ENCODE results near the gene CDCA4.
"Not testable (repeated sequence)": the region's sequence is repeated elsewhere in the genome, so short reads cannot be mapped to it uniquely, and the experiment has no call there.

CDCA4 gene

DNA sequence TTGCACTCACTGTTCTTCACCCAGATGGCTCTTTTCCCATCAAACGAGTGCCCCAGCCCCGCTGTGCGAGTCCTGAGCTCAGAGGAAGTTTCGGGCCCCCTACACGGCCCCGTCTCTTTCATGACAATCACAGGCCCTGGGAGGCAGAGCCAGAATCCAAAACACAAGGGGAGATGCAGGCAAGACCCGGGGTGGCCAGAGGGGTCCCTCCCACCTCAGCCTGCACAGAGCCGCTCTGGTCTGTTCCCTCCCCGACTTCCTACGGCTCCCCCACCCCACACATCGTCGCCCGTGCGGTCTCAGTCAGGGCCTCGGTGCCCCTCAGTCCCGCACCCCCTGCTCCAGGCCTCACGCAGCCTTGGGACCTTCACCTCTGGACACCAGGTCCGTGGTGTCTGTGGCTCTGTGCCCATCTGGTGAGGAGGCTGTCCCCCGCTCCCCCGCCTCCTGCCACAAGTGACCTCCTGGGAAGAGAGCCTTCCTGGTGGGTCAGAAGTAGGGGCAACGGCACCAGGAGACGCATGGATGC lies 35.5 kb upstream of the CDCA4 start:
- no peak for DNase-seq

DNA sequence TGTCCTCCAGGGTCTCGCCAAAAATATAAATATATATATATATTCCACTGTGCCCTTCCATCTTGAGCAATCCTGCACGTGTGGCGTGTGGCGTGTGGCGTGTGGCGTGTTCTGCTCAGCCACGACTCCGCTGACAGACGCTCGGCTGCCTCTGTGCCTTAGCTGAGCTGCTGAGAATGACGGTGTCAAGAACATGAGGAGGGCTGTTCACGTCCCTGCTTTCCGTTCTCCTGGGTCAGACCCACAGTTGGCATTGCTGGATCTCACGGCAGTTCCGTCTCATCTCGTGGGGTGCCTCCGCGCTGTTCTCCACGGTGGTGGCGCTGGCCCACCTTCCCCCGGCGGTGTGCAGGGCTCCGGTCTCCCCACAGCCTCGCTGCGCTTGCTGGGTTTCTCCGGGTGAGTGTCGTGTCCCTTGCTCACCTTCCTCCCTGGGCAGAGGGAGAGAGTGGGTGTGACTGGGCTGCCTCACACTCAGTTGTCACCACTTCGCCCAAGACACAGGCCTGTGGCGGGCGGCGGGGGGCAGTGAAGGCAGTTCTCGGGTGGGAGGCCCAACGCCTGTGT lies 34.9 kb upstream of the CDCA4 start:
- no peak for DNase-seq

DNA sequence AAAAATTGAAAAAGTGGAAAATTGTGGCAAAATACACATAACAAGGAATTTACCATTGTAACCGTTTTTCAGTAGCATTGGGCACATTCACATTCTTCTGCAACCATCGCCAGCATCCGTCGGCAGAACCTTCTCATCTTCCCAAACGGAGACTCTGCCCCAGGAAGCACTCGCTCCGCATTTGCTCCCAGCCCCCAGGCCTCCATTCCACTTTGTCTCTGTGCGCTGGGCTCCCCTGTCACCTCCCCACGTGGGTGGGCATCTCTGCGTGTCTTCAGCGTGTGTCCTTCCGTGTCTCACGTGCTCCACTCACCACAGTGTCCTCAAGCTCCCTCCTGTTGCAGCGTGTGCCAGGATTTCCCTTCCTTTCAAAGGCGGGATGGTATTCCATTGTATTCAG lies 34.5 kb upstream of the CDCA4 start:
- no peak for DNase-seq

DNA sequence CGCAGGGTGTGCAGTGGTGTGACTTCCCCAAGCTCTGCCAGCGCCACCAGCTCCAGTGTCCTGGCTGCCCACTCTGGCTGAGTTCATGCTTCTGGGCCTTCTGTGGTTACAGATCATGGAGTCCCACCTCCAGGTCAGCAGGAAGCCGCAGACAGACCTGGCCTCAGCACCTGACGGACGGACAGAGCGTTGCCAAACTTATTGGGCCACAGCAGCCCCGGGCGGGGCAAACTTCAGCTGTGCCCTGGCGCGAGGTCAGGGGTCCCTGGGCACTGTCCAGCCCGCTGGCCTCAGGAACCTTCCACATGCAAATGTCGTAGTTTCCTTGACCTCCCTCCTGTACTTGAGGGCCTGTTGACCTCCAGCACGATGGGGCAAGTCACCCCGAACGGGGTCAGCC lies 33.1 kb upstream of the CDCA4 start:
- no peak for DNase-seq

DNA sequence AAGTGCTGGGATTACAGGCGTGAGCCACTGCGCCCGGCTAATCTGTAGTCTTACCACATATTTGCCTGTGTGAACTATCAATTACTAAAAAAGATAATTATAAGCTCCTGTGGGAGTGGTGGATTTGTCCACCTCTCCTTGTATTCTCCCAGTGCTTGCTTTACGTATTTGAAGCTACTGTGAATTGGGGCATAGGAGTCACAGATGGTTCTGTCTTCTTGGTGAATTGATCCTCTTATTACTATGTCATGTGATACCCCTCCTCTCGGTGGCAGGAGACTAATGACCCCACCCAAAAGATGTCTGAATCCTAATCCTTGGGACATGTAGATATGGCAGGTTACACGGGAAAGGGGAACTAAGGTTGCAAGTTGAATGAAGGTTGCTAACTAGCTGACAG lies 32.5 kb upstream of the CDCA4 start:
- no peak for DNase-seq

DNA sequence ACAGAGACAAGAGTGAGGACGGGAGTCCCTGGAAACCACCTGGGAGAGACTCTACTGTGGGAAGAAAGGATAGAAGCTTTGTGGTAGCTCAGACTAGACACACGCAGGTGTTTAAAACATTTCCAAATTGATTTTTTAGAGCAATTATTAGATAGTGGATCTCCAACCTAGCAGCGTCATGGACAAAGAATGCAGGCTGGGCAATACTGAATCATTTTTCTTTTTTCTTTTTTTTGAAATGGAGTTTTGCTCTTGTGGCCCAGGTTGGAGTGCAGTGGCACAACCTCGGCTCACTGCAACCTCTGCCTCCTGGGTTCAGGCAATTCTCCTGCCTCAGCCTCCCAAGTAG lies 31.2 kb upstream of the CDCA4 start:
- no peak for DNase-seq

DNA sequence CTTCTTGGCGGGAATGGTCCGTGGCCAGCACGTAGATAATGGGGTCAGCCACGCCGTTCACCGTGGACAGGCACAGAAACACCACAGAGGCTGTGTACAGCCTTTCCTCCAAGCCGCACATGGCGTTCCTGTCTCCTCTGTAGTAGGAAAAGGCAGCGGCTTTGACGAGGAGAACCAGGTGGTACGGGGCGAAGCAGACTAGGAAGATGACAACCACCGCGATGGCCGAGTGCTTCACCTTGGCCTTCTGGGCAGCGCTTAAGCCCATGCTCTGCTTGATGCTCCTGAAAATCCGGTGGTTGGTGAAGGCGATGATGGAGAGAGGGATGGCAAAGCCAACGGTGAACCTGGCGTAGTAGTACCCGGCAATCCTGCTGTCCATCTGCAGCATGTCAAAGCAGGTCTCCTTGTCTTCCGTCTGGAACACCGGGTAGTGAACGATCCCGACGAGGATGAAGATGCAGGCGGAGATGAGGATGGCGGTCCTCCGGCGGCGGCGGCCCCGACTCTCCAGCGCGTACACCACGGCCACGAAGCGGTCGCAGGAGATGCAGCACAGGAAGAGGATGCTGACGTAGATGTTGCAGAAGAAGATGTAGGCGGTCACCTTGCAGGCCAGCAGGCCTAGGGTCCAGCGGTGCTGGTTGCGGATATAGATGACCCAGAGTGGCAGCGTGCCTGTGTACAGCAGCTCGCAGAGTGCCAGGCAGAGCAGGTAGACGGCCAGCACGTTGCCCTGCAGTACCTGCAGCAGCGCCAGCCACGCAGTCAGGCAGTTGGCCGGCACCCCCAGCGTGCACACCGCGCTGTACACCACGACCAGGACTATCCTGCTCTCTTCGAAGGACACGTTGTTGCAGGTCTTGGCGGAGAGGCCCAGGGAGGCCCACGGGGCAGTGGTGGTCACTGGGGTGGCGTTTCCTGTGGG lies 30.6 kb upstream of the CDCA4 start:
- no peak for DNase-seq

DNA sequence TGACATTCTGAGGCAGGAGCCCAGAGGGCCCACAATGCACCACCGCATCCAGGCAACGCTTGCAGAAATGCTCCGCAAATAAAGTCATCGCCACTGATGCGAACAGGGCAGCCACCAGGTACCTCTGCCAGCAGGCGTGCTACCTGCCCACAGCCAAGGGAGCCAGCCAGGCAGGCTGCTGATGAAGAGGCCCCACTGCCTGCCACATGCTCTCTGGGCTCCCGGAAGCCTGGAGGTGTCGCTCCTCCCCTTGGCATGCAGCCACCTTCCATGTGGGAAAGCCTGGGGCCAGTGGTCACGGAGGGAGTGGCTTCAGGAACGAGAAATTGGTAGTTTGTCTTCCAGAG lies 29.6 kb upstream of the CDCA4 start:
- DNase-seq: no peak

DNA sequence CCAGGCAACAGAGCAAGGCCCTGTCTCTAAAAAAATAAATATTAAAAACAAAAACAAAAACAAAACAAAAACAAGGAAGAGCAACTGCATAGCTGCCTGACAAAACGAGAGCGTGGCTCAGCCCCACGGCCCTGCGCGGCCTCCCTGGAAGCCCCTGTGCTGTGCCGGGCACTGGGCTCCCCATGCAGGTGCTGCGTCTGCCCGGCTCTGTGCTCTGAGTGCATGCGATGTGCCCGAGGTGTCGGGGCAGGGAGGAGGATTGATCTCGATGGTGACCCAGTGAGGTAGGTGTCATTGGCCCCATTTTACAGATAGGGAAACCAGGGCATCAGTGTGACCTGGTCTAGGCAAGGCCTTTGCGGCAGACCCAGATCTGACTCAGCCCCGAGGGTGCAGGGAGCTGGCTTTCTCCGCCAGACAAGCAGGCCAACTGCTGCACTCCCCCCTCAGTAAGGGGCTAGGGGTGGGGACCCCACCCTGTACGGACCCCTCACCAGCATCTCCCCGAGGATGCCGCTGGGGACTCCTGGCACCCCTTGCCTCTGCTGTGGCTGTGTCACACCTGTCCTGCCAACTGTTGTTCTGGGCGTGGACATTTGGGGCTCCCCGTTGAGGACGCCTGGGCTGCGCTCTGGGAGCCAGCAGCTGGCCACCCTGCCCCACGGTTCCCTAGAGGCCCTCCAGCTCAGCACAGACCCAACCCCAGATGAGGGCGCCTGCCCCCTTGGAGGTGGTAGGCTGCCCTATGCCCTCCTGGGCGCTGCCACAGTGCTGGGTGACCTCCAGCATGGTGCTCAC lies 29.1 kb upstream of the CDCA4 start:
- DNase-seq: no peak

DNA sequence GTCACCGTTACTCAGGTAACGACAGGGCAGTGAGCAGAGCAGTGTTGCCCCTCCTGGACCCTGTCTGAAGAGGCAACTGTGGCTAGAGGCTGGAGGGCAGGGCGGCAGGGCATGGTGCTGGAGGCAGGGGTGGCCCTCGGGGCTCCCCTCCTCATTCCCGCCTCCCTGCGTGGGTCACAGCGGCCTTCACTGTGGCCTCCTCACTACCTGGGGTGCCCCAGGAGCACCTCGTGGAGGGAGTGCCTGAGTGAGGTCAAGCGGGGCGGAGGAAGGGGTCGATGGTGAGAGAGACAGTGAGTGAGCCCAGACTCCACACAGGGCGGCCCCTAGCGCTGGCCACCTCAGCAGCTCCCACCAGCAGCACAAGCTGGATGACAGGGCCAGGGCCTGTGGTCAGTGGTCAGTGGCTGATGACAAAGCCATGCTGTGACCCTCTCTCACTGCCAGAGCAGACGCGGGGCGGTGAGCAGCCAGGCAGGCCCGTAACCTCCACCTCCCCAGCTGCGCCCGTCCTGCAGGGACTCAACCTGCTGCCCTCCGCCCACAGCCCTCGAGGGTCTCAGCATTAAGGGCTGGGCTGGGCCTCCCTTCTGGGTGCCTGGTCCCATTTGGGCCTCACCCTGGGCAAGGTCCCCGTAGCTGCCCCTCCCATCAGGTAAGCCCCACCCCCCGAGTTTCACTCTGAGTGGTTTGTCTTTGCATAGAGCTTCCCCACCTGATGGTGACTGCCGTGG lies 26.6 kb upstream of the CDCA4 start:
- no peak for DNase-seq

DNA sequence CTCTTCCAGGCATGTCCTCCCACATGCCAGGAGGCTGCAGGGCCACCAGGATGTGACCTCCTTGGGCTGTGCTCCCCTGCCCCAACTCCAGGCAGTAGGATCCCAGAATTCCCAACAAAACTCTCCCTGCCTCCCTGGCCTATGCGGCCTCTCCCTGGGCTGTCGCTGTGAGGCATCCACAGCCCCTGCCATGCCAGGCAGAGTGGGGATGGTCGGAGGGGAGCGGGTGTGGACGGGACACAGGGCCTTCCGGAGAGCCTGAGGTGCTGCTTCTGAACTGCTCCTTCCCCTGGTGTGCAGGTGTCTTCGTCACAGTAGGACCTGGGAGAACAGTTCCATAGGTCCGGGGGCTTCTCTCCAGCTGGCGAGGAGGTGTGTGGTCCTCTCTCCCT lies 26.0 kb upstream of the CDCA4 start:
- no peak for DNase-seq

DNA sequence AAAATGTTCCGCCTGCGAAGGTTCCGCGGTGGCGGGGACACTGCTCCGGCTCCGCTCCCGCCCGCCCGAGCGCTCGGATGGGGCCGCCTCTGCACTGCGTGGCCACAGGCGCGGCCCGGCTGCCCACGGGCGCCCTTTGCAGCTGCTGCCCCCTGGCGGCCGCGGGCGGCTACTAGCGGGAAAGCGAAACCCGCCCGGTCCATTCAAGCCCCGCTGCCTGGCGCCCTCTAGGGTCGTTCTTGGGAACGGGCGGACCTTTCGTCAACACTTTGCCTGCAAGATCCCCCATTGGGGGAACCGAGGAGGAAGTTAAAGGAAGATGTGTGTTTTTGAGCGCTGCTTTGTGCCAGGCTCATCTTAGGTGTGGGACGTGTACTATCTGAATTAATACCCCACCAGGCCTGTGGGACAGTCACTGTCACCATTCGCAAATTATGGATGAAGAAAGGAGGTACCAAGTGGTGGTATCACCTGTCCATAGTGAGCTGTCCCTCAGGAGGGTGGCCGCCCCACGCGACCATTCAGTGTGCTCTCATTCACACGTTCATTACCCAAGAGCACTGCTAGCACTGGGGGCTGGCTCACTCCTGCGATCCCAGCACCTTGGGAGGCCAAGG lies 24.9 kb upstream of the CDCA4 start:
- DNase-seq: peak; percentile 93

DNA sequence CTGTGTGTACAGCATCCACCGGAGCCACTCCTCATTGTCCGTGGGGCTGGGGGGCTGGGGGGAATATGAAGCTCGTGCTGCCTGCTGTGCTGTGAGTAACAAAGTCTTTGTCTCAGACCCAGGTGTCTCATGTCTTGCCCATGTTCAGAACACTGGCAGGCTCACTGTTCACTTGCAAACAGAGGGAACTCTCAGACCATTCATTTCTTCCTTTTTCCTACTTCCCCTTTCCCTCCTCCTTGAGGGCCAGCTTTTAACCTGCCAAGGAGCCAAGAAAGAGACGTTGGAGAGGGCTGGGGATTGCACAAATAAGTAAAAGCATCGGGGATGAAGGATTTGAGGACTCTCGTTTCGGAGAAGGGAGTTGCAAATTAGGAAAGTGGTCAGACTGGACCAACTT lies 22.8 kb upstream of the CDCA4 start:
- no peak for DNase-seq

DNA sequence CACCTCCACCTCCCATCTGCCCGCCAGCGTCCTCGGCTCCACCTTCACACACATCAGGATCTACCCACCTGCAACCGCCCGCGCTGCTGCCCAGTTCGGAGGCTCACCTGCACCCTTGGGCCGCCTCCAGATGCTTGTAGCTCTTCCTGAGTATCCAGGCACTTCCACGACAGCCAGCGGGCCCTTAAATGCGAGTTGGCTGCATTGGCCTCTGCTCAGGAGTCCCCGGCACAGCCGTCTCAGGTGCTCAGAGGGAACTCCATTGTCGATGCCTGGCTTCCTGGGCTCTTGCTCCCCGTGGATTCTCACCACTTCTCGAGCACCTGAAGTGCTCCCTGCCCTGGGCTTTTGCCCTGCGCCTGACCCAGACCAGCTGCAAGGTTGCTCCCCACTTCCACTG lies 21.9 kb upstream of the CDCA4 start:
- DNase-seq: no peak

DNA sequence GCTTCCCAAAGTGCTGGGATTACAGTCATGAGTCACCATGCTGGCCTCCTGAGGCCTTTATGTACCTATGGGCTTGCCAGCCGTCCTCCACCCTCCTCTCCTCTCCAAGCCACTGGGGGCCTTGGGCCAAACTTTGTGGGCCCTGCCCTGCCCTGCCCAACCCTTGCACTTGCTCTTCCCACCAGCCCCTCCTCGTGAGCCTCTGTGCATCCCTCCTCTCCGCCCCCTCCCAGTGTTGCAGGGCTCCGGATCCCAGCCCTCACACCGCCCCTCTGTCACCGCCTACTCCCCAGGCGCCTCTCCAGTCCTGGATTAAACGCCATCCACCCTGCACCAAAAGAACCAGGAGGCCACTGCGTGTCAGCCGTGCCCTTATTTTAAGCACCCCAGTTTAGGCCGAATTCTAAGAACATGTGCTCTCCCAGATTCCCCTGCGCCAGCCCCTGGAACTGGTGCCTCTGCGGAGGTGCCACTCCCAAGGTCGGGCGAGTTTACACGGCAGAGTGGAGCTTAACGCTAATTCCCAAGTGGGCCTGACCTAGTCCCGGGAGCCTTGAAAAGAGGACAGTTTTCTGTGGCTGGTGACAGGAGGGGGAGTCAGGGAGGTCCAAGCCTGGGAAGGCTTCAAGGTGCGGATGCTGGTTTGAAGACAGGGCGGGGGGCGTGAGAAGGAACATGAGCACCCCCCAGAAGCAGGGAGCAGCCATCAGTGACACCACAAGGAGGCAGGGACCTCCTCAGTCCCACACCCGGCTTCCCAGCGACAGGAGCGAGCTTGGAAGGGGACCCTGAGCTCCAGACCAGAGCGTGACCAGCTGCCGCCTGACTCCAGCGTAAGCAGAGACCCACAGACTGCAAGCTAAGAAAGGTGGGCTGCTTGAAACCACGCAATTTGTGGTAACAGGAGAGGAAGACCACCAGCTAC lies 21.2 kb upstream of the CDCA4 start:
- DNase-seq: no peak

DNA sequence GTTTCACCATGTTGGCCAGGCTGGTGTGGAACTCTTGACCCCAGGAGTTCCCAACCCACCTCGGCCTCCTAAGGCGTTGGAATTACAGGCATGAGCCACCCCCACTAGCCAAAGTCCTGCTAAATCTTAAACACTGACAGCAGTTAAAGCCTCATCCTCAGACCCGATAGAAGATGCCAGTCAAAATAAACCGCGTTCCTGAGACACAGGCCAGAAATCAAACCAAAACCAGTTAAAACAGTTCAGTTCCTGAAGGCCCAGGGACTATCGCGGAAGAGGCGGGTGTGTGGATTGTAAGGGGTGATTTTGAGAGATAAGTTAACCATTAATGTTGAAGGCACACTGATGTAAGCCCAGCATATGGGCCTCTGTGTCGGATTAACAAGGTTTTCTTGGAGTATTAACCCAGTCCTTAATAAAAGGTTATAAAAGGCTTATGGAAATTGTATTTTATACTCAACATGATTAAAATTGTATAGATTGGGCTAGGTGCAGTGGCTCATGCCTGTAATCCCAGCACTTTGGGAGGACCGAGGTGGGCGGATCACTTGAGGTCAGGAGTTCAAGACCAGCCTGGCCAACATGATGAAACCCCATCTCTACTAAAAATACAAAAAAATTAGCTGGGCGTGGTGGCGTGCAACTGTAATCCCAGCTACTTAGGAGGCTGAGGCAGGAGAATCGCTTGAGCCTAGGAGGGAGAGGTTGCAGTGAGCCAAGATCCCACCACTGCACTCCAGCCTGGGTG lies 18.7 kb upstream of the CDCA4 start:
- DNase-seq: no peak

DNA sequence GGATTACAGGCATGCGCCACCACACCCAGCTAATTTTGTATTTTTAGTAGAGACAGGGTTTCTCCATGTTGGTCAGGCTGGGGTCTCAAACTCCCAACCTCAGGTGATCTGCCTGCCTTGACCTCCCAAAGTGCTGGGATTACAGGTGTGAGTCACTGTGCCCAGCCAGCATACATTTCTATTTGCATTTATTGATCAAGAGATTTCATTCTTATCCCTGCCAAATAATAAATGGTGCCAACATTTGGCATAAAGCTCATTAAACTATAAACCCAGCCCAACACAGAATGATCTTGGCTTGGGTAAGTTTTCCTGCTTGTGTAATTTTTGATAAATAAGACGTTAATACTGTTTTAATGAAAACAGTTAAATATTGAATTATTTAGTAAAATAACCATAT lies 14.7 kb upstream of the CDCA4 start:
- not testable (repeated sequence) for DNase-seq

DNA sequence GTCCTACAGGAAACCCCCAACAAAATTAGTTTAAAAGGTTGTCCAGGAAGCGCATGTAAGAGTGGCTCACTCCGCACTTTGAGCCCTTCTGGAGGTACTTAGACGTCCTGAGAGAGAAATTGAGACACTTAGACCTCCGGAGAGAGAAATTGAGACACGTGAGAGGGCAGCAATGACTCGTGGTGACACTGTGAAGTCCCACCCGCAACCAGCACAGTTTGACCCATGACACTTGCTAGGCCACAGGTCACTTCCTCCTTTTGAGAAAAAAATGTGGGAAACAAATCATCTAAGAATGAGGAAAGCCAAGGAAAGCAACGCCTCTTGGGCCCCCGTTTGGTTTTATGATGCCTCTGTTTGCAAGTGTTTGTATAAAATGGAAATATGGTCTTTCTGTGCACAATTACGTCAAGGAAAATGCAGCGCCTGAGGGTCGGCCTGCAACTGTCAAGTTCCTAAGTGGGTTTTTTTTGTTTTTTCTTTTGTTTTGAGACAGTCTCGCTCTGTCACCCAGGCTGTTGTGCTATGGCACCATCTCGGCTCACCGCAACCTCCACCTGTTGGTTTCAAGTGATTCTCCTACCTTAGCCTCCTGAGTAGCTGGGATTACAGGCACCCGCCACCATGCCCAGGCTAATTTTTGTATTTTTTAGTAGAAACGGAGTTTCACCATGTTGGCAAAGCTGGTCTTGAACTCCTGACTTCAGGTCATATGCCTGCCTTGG lies 13.6 kb upstream of the CDCA4 start:
- no peak for DNase-seq

DNA sequence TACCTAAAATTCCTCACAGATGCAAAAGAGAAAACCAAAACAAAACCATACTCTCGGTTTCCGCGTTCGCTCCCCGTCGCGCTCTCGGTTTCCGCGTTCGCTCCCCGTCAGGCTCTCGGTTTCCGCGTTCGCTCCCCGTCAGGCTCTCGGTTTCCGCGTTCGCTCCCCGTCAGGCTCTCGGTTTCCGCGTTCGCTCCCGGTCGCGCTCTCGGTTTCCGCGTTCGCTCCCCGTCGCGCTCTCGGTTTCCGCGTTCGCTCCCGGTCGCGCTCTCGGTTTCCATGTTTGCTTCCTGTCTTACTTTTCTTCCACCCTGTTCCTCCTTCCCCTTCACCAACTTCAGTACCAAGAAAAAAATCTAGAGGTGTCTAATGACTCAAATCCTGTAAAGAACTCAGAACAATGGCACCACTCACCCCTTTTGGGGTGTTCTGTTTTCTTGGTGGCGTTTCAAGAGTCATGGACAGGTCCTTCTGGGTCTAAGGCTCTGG lies 12.6 kb upstream of the CDCA4 start:
- DNase-seq: not testable (repeated sequence)

DNA sequence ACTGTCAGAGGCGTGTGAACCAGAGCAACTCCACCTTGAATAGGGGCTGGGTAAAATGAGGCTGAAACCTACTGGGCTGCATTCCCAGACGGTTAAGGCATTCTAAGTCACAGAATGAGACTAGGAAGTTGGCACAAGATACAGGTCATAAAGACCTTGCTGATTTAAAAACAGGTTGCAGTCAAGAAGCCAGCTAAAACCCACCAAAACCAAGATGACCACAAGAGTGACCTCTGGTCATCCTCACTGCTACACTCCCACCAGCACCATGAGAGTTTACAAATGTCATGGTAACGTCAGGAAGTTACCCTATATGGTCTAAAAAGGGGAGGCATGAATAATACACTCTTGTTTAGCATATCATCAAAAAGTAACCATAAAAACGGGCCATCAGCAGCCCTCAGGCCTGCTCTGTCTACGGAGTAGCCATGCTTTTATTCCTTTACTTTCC lies 11.6 kb upstream of the CDCA4 start:
- DNase-seq: not testable (repeated sequence)

All from right hindlimb (tissue), 1 donor.